Activated naive CD8-positive, alpha-beta T cell treated with anti-CD3 and anti-CD28 coated beads, Interleukin-2, amount 50 U/mL, for 16 hours (primary cell): ENCODE measurements around the gene ALDH1L2.
"Not testable (repeated sequence)": the region's sequence is repeated elsewhere in the genome, so short reads cannot be mapped to it uniquely, and the experiment has no call there.

Source experiments
- DNase-seq: peaks from one replicate; pipeline ENCODE4 v3.0.0-alpha.2; 2020; ENCODE audit warnings: low read depth, low spot score

The ALDH1L2 gene

DNA sequence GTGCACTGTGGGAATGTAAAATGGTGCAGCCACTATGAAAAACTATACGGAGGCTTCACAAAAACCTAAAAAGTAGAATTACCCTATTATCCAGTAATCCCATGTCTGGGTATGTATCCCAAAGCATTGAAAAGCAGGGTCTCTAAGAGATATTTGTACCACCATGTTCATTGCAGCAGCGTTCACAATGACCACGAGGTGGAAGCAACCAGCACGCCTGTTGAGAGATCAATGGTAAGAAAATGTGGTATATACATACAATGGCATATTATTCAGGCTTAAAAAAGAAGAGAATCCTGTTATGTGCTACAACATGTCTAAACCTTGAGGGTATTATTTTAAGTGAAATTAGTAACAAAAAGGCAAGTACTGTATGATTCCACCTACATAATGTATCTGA lies 99.1 kb downstream of the ALDH1L2 start:
- no peak for DNase-seq

DNA sequence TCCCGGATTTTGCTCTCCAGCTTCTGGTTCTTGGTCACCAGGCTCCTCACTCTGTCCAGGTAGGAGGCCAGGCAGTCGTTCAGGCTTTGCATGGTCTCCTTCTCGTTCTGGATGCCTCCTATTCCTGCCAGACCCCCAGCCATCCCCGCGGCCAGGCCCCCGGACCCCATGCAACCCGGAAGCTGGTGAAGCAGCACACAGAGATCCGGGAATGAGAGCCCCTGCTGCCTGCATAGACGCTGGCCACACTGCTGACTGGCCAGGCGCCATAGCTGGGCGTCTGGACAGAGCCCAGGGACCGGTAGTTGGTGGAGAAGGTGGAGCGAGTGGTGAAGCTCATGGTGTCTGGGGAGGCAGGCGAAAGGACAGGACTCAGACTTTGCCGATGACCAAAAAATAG lies 106.6 kb downstream of the ALDH1L2 start:
- DNase-seq = not testable (repeated sequence)

DNA sequence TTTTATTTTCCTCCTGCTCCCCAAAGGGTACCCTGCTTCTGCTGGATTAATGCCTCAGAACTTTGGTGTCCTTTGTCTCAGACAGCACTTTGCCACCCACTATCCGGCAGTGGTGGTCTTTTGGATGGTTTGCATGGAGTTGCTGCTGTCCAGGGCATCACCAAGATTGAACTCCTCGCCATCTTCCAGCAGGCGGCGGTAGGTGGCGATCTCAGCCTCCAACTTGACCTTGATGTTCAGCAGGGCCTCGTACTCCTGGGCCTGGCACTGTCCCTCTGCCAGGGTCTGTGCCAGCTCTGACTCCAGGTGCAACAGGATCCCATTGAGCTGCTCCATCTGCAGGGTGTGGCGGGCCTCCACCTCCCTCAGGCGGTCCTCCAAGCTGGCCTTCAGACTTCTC lies 107.6 kb downstream of the ALDH1L2 start:
- DNase-seq = no peak

DNA sequence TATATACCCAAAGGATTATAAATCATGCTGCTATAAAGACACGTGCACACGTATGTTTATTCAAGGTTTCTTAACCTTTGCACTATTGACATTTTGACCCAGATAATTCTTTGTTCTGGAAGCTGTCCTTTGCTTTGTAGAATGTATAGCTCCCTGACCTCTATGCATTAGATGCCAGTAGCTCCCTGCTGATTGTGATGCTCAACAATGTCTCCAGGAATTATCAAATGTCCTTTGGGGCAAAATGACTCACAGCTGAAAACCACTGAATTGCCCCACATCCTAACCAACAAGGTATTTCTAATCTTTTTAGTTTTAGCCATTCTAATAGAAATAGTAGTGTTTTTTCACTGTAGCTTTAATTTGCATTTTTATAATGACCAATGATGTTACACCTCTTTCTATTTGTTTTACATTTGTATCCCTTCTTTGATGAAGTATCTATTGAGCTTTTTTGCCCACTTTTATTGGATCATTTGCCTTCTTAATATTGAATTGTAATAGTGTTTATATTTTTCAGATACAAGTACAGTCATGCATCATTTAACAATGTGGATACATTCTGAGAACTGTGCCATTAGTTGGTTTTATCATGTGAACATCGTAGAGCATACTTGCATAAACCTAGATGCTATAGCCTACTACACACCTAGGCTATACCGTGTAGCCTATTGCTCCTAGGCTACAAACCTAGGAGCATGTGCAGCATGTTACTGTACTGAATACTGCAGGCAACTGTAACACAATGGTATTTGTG lies 108.5 kb downstream of the ALDH1L2 start:
- no peak for DNase-seq

DNA sequence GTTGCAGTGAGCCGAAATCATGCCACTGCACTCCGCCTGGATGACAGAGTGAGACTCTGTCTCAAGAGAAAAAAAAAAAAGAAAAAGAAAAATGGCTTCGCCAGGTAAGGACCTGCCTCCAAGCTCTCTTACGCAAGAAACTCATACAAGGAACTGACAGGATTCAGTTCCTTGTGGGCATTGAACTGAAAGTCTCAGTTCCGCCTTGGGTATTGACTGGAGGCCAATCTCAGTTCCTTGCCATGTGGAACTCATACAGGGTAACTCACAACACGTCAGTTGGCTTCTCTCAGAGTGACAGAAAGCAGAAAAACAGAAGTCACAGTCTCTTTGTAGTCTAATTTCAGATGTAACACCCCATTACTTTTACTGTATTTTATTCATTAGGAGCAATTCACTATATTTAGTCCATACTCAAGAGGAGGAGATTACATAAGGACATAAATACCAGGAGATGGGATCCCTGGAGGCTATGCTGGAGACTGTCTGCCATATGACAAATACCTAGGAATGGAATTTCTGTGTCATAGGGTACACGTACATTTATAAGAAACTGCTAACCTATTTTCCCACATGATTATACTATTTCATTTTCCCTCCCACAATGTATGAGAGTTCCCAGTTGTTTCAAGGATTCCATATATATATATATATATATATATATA lies 109.5 kb downstream of the ALDH1L2 start:
- no peak for DNase-seq

DNA sequence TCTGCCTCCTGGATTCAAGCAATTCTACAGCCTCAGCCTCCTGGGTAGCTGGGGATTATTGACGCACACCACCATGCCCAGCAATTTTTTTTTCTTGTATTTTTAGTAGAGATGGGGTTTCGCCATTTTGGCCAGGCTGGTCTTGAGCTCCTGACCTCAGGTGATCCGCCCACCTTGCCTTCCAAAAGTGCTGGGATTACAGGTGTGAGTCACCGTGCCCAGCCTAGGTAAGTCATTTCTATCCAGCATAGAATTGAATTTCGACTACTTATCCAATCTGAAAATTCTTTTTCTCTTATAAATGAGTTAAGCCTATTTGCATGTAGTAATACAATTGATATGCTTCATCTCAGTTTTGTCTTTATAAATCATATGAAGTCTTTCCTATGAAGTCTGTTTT lies 111.0 kb downstream of the ALDH1L2 start:
- no peak for DNase-seq

DNA sequence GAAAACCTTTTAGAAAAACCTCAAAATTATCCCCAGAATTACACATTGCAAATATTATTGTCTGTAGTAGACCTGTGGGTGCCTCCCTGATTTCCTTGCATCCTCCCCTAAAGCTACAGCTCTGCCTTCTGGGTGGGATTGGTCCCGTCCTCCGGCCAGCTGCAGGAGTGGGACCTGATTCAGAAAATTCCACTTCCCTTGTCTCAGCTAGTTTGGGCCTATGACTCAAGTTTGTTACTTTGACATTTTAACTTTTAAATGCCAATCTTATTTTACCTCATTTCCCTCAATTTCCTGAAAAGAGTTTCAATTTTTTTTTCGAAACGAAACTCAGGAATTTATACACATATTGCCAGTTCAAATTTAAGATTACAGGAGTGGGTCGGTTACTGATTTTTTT lies 113.0 kb downstream of the ALDH1L2 start:
- no peak for DNase-seq
